Duodenal mucosa (tissue), 2 donors: ENCODE data around the gene PCIF1.
"Not testable (repeated sequence)": the region's sequence is repeated elsewhere in the genome, so short reads cannot be mapped to it uniquely, and the experiment has no call there.

Source experiments
- H3K27ac ChIP-seq: one replicate; pipeline ENCODE4 v1.7.0; 2013; ENCODE audit warnings: low read depth, low read length
- H3K27me3 ChIP-seq, 2 donors: one replicate each; pipeline ENCODE4 v1.7.0; 2013; ENCODE audit warnings: low read length in 2 of 2, control low read depth in 1 of 2; ENCODE audit not compliant: insufficient read depth in 2 of 2, control insufficient read depth in 1 of 2
- H3K36me3 ChIP-seq, 2 donors: one replicate each; pipeline ENCODE4 v1.7.0; 2013; ENCODE audit warnings: low read length in 2 of 2, control low read depth in 1 of 2; ENCODE audit not compliant: insufficient read depth in 2 of 2, control insufficient read depth in 1 of 2
- H3K4me1 ChIP-seq, 2 donors: one replicate each; pipeline ENCODE4 v1.7.0; 2013; ENCODE audit warnings: low read length in 2 of 2, control low read depth in 1 of 2; ENCODE audit not compliant: insufficient read depth in 2 of 2, control insufficient read depth in 1 of 2
- H3K4me3 ChIP-seq, 2 donors: one replicate each; pipeline ENCODE4 v1.7.0; 2013; ENCODE audit warnings: low read length in 2 of 2, low read depth in 1 of 2
- H3K9ac ChIP-seq, 2 donors: one replicate each; pipeline ENCODE4 v1.7.0; 2013; ENCODE audit warnings: low read length in 2 of 2, low read depth in 1 of 2
- H3K9me3 ChIP-seq, 2 donors: one replicate each; pipeline ENCODE4 v1.7.0; 2013; ENCODE audit warnings: low read length in 2 of 2, control low read depth in 1 of 2; ENCODE audit not compliant: control insufficient read depth in 1 of 2

PCIF1 gene

GRCh38 chr20:45948261-45948733, 13.8 kb downstream of the PCIF1 start:
- Histone ChIP-seq H3K9ac (no peak overlapping the region), H3K27ac (no peak overlapping the region), H3K4me1 (peaks cover 6 to 12% of the 10 kb centered on the region in 2 donors), H3K4me3 (no peak overlapping the region), H3K9me3 (no peaks in the 10 kb centered on the region), H3K27me3 (no peaks in the 10 kb centered on the region), H3K36me3 (peaks cover 73 to 98% of the 10 kb centered on the region in 2 donors)

- no peaks in the 10 kb centered on the region for H3K9me3 ChIP-seq
- no peak overlapping the region for H3K27ac ChIP-seq
- peaks cover 73 to 98% of the 10 kb centered on the region in 2 donors for H3K36me3 ChIP-seq
Observed at GRCh38 chr20:45948742-45949541, 14.5 kb downstream of the PCIF1 start.

DNA sequence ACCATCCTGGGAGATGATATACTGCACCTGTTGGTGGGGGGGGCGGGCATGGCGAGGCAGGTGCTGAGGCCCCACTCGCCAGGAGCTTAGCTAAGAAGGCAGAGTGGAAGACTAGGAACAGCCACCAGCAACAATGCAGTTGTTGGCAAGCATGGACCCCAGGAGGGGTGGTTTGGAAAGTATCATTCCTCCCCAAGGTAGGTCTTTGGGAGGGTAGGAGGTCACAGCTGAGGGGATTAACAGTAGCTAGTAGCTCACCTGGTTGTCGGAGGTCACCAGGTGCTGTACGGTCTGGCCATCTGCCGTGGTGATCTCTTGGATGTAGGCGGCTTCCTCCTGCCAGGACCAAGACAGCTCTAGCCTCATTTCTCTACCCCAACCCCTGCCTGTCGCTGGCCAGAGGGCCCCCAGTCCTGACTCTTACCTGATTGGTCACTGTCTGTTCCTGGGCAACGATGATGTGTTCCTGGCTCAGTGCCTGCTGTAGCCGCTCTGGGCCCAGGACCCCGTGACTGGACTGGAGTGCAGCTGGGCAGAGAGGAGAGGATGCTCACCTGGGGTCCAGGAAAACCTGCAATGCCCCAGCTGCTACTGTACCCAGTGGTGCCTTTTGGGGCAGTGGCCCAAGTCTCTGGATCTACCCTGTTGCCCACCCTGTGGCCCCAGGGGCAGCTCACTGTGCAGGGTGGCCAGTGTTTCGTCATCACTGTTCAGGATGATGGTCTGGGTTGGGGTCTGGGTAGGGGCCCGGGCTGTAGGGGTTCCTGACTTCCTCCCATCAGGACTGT, 15.3 kb downstream of the PCIF1 start:
- H3K9ac ChIP-seq, result no peak overlapping the region
- no peak overlapping the region for H3K4me3 ChIP-seq
- no peak overlapping the region for H3K27ac ChIP-seq
- peaks cover 6 to 12% of the 10 kb centered on the region in 2 donors for H3K4me1 ChIP-seq
- no peaks in the 10 kb centered on the region for H3K9me3 ChIP-seq
- peaks cover 66 to 90% of the 10 kb centered on the region in 2 donors for H3K36me3 ChIP-seq
- no peaks in the 10 kb centered on the region for H3K27me3 ChIP-seq

More at GRCh38 chr20:45948742-45949541, 14.5 kb downstream of the PCIF1 start:
- Histone ChIP-seq H3K27me3 (no peaks in the 10 kb centered on the region), H3K4me1 (peaks cover 6 to 12% of the 10 kb centered on the region in 2 donors), H3K4me3 (no peak overlapping the region), H3K9ac (no peak overlapping the region)

GRCh38 chr20:45950330-45950646, 15.8 kb downstream of the PCIF1 start:
- H3K27ac ChIP-seq, result no peak overlapping the region
- no peak overlapping the region for H3K9ac ChIP-seq
- H3K36me3 ChIP-seq, result peaks cover 61 to 84% of the 10 kb centered on the region in 2 donors

GRCh38 chr20:45951925-45952834, 17.7 kb downstream of the PCIF1 start:
- no peak overlapping the region for H3K27ac ChIP-seq
- H3K36me3 ChIP-seq, result peaks cover 54 to 70% of the 10 kb centered on the region in 2 donors
- H3K9me3 ChIP-seq, result no peaks in the 10 kb centered on the region
- no peak overlapping the region for H3K9ac ChIP-seq
- H3K4me1 ChIP-seq, result no peaks in the 10 kb centered on the region
- H3K4me3 ChIP-seq, result no peak overlapping the region
- no peaks in the 10 kb centered on the region for H3K27me3 ChIP-seq

More at GRCh38 chr20:45950330-45950646, 15.8 kb downstream of the PCIF1 start:
- Histone ChIP-seq H3K9me3 (no peaks in the 10 kb centered on the region), H3K27me3 (no peaks in the 10 kb centered on the region), H3K4me1 (peaks cover 6 to 12% of the 10 kb centered on the region in 2 donors), H3K4me3 (no peak overlapping the region)

GRCh38 chr20:45952861-45953260, 18.4 kb downstream of the PCIF1 start:
- Histone ChIP-seq H3K36me3 (peaks cover 58 to 70% of the 10 kb centered on the region in 2 donors), H3K9ac (no peak overlapping the region), H3K4me1 (no peaks in the 10 kb centered on the region), H3K27me3 (no peaks in the 10 kb centered on the region), H3K9me3 (no peaks in the 10 kb centered on the region), H3K4me3 (no peak overlapping the region), H3K27ac (no peak overlapping the region)

- H3K36me3 ChIP-seq, result peaks cover 58 to 69% of the 10 kb centered on the region in 2 donors
- no peaks in the 10 kb centered on the region for H3K4me1 ChIP-seq
- no peak overlapping the region for H3K9ac ChIP-seq
- no peaks in the 10 kb centered on the region for H3K9me3 ChIP-seq
- no peak overlapping the region for H3K4me3 ChIP-seq
- H3K27me3 ChIP-seq, result no peaks in the 10 kb centered on the region
- H3K27ac ChIP-seq, result no peak overlapping the region
Observed at GRCh38 chr20:45953672-45954071, 19.2 kb downstream of the PCIF1 start.

GRCh38 chr20:45956326-45956725, 21.8 kb downstream of the PCIF1 start:
- not testable (repeated sequence) for H3K4me3 ChIP-seq, H3K9ac ChIP-seq, H3K4me1 ChIP-seq, H3K9me3 ChIP-seq, H3K27ac ChIP-seq, H3K27me3 ChIP-seq
- peaks cover 69 to 71% of the 10 kb centered on the region in 2 donors for H3K36me3 ChIP-seq

DNA sequence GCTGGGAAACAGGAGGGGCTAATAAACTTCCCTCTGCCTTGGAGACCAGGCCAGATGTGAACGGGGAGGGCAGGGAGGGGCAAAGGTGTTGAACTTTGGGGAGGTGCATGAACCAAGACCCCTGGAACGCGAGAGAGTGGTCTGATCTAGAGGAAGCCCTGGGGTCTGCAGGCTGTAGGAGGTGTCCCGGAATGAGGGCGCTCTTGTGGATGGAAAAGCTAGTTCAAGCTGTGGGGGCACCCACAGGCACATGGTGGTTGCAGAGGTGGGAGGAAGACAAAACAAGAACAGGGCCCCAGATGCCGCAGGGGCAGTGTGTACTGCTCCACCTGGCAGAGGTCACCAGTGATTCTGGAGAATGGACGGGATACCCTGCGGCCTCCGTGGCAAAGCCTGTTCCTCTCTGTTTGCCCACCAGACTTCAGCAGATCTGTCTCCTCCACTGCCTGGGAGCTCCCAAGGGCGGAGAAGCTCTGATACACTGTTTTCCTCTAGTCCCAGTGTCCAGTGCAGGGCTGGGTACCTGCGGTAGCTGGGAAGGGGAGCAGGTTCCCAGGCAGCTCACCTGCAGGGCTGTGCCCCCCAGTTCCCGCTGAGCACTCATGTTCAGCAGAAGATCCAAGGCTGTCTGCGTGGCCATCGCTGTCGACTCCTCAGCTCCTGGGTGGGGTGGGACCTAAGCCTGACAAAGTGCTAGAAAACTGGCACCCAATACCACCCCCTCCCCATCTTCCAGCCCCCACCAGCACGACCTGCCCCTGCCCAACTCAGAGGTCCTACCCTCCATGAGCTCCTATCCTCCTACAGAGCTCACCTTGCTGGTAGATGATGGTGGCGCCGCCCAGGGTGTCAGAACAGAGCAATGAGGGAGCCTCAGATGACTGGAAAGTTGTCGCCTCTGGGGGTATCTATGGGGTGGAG, 22.8 kb downstream of the PCIF1 start:
- Histone ChIP-seq H3K27ac (no peak overlapping the region), H3K9ac (no peak overlapping the region), H3K36me3 (peaks cover 68 to 71% of the 10 kb centered on the region in 2 donors), H3K9me3 (no peaks in the 10 kb centered on the region), H3K4me3 (no peak overlapping the region), H3K4me1 (no peaks in the 10 kb centered on the region), H3K27me3 (no peaks in the 10 kb centered on the region)
